DND-41 (cell line): ENCODE measurements around the gene MYO5A.

ENCODE experiments used
- ATAC-seq: fragments of 200-7000 bp; cut with Tn5 transposase; 3 replicates; pipeline ENCODE4 v1.9.1; 2021; ENCODE audit warnings: low read depth; ENCODE audit not compliant: insufficient read depth
- DNase-seq: peaks from one replicate; pipeline ENCODE4 v3.0.0-alpha.2; 2020
- H2AFZ ChIP-seq: 2 replicates; pipeline ENCODE4 v1.6.0; 2012; ENCODE audit warnings: low read depth, low read length
- H3K27ac ChIP-seq: 2 replicates; pipeline ENCODE4 v1.5.1; 2012; ENCODE audit warnings: low read length, inconsistent platforms
- H3K27me3 ChIP-seq: fragments of 200-600 bp; sonication (generic); 2 replicates; pipeline ENCODE4 v1.6.0; 2012; ENCODE audit warnings: low read length, mild to moderate bottlenecking, inconsistent platforms; ENCODE audit not compliant: insufficient read depth, poor library complexity
- H3K36me3 ChIP-seq: 2 replicates; pipeline ENCODE4 v1.5.1; 2012; ENCODE audit warnings: low read length, inconsistent platforms; ENCODE audit not compliant: insufficient read depth
- H3K4me1 ChIP-seq: 2 replicates; pipeline ENCODE4 v1.5.1; 2012; ENCODE audit warnings: mild to moderate bottlenecking, low read length; ENCODE audit not compliant: insufficient read depth
- H3K4me2 ChIP-seq: 2 replicates; pipeline ENCODE4 v1.6.0; 2012; ENCODE audit warnings: mild to moderate bottlenecking, moderate library complexity, low read length, inconsistent platforms; ENCODE audit not compliant: insufficient read depth
- H3K4me3 ChIP-seq, 2 experiments: fragments of 200-600 bp in 1 of 2; shearing (Covaris generic) in 1 of 2; 2 replicates each; pipeline ENCODE4 v1.5.1; 2012 to 2016; ENCODE audit warnings: inconsistent platforms in 2 of 2, low read length in 2 of 2, mild to moderate bottlenecking in 2 of 2, low read depth in 1 of 2, moderate library complexity in 1 of 2
- H3K79me2 ChIP-seq: 2 replicates; pipeline ENCODE4 v1.6.0; 2012; ENCODE audit warnings: low read length, inconsistent platforms; ENCODE audit not compliant: insufficient read depth
- H3K9ac ChIP-seq: 2 replicates; pipeline ENCODE4 v1.6.0; 2012; ENCODE audit warnings: low read depth, mild to moderate bottlenecking, inconsistent platforms, low read length, moderate library complexity
- H3K9me3 ChIP-seq: 2 replicates; pipeline ENCODE4 v1.5.1; 2012; ENCODE audit warnings: low read length, moderate library complexity, mild to moderate bottlenecking, inconsistent platforms; ENCODE audit not compliant: insufficient read depth, severe bottlenecking
- H4K20me1 ChIP-seq: 2 replicates; pipeline ENCODE4 v1.6.0; 2012; ENCODE audit warnings: low read length; ENCODE audit not compliant: insufficient read depth
- EZH2 ChIP-seq: IDR thresholded peaks from 3 replicates; pipeline ENCODE4 v1.6.1; 2012; ENCODE audit warnings: borderline replicate concordance, low read depth, mild to moderate bottlenecking, moderate library complexity, low read length, inconsistent platforms; ENCODE audit not compliant: severe bottlenecking
- TF ChIP-seq, protein P1 (sequence below): IDR thresholded peaks from 2 replicates; pipeline ENCODE4 v1.5.1; 2012; ENCODE audit warnings: borderline replicate concordance, low read length, moderate library complexity, mild to moderate bottlenecking; ENCODE audit not compliant: poor library complexity, severe bottlenecking; ENCODE audit errors: extremely low read depth

The MYO5A gene

DNA sequence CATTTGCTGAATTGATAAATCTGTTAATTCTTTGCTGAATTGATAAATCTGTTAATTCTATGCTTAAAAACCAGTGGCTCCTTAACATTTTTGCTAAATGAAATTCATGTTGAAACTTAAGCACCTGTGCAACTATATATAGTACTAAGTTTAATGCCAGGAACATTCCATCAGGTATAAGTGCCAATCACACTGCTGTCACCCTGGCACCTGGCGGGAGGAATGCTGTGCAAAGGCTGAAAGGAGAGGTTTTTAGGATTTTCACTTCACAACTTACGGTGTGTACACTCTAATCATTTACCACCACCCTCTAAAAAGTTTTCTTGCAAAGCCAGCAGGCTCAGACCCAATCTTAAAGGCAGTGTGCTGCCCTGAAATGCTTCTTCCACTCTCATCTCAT is 199.5 kb downstream of the MYO5A start:
- H3K4me2 ChIP-seq: no peak overlapping the region

GRCh38 chr15:52328680-52329079 is 200.0 kb downstream of the MYO5A start:
- Histone ChIP-seq H3K4me1 (peaks cover 11% of the 10 kb centered on the region), H3K36me3 (peaks cover 21% of the 10 kb centered on the region; the same call in 1 of the 2 replicates), H3K9ac (no peak overlapping the region), H3K4me3 (no peak overlapping the region), H3K27ac (no peak overlapping the region), H3K27me3 (no peaks in the 10 kb centered on the region), H3K9me3 (no peaks in the 10 kb centered on the region), H4K20me1 (no peaks in the 10 kb centered on the region), H2AFZ (no peak overlapping the region), H3K79me2 (no peaks in the 10 kb centered on the region), H3K4me2 (no peak overlapping the region)
- TF ChIP-seq, protein P1, sequence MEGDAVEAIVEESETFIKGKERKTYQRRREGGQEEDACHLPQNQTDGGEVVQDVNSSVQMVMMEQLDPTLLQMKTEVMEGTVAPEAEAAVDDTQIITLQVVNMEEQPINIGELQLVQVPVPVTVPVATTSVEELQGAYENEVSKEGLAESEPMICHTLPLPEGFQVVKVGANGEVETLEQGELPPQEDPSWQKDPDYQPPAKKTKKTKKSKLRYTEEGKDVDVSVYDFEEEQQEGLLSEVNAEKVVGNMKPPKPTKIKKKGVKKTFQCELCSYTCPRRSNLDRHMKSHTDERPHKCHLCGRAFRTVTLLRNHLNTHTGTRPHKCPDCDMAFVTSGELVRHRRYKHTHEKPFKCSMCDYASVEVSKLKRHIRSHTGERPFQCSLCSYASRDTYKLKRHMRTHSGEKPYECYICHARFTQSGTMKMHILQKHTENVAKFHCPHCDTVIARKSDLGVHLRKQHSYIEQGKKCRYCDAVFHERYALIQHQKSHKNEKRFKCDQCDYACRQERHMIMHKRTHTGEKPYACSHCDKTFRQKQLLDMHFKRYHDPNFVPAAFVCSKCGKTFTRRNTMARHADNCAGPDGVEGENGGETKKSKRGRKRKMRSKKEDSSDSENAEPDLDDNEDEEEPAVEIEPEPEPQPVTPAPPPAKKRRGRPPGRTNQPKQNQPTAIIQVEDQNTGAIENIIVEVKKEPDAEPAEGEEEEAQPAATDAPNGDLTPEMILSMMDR: no peak
- TF ChIP-seq EZH2: no peak
- ATAC-seq (no peak), DNase-seq (no peak)

More for the DNA sequence above, 199.5 kb downstream of the MYO5A start:
- H3K27me3 ChIP-seq: no peaks in the 10 kb centered on the region
- H3K36me3 ChIP-seq: peaks cover 21% of the 10 kb centered on the region; the same call in 1 of the 2 replicates
- H3K27ac ChIP-seq: no peak overlapping the region
- no peak overlapping the region for H3K4me3 ChIP-seq
- H3K4me1 ChIP-seq: peaks cover 11% of the 10 kb centered on the region
- no peaks in the 10 kb centered on the region for H4K20me1 ChIP-seq
- no peak for DNase-seq
- TF ChIP-seq, protein P1: no peak
- TF ChIP-seq EZH2: no peak
- no peak overlapping the region for H2AFZ ChIP-seq
- no peaks in the 10 kb centered on the region for H3K79me2 ChIP-seq
- ATAC-seq: no peak
- no peak overlapping the region for H3K9ac ChIP-seq
- H3K9me3 ChIP-seq: no peaks in the 10 kb centered on the region

DNA sequence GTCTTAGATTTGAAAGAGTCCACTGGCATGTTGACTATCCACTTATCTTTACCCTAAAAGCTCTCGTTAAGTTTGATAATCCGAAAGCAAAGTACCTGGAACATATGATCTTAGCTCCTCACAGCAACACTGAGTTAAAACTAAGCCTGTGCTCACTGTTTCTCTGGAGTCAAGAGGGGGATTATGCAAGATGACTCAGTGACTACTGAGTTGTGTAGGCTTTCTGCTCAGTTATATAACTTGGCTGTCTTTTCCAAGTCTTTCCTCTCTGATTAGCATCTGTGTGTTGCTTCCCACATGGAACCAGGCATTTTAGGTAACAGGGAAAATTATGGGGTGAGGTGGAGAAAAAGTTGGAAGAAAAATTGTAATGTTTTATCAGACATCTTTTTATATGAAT is 201.9 kb downstream of the MYO5A start:
- TF ChIP-seq, protein P1: no peak
- no peak for TF ChIP-seq EZH2
- Histone ChIP-seq H3K27ac (no peak overlapping the region), H3K4me3 (no peak overlapping the region), H3K36me3 (peaks cover 28% of the 10 kb centered on the region; the same call in 1 of the 2 replicates), H3K4me1 (peaks cover 7% of the 10 kb centered on the region), H2AFZ (no peak overlapping the region), H3K27me3 (no peaks in the 10 kb centered on the region), H3K79me2 (no peaks in the 10 kb centered on the region), H3K4me2 (no peak overlapping the region), H4K20me1 (no peaks in the 10 kb centered on the region), H3K9me3 (no peaks in the 10 kb centered on the region), H3K9ac (no peak overlapping the region)
- ATAC-seq (no peak), DNase-seq (no peak)

GRCh38 chr15:52324109-52324508 is 204.6 kb downstream of the MYO5A start:
- Histone ChIP-seq H3K4me3 (no peak overlapping the region), H4K20me1 (no peaks in the 10 kb centered on the region), H3K4me2 (no peak overlapping the region), H3K4me1 (no peaks in the 10 kb centered on the region), H3K27me3 (no peaks in the 10 kb centered on the region), H3K27ac (no peak overlapping the region), H3K79me2 (no peaks in the 10 kb centered on the region), H3K9me3 (no peaks in the 10 kb centered on the region), H3K9ac (no peak overlapping the region), H3K36me3 (peaks cover 30% of the 10 kb centered on the region), H2AFZ (no peak overlapping the region)
- DNase-seq (no peak), ATAC-seq (no peak)
- TF ChIP-seq, protein P1: no peak
- TF ChIP-seq EZH2: no peak
